Esophagus muscularis mucosa (tissue), 4 donors: ENCODE measurements around the gene LIMCH1. TPM values are rescaled to one million over a fixed set of nuclear protein-coding genes. Genes with fewer than 3 reads are reported as not detected.

Experiments used
- DNase-seq: peaks from one replicate; pipeline ENCODE4 v3.0.0-alpha.2; 2017; ENCODE audit errors: extremely low spot score
- H3K27ac ChIP-seq, 4 donors: fragments of 200-600 bp; sonication (generic); replicated peaks in 1 of 4; 1 replicate in 3 of 4; 2 replicates in 1 of 4; pipeline ENCODE4 v1.5.1; 2016 to 2019; ENCODE audit warnings: mild to moderate bottlenecking in 1 of 4
- H3K27me3 ChIP-seq, 4 donors: fragments of 200-600 bp; sonication (generic); one replicate each; pipeline versions ENCODE4 v1.5.1 to v1.6.0; 2016 to 2019
- H3K36me3 ChIP-seq, 4 donors: fragments of 200-600 bp; sonication (generic); one replicate each; pipeline ENCODE4 v1.5.1; 2016 to 2019
- H3K4me1 ChIP-seq, 4 donors: fragments of 200-600 bp; sonication (generic); one replicate each; pipeline ENCODE4 v1.5.1; 2016 to 2019
- H3K4me3 ChIP-seq, 4 donors: fragments of 200-600 bp; sonication (generic); 1 replicate in 2 of 4; 2 replicates in 2 of 4; pipeline ENCODE4 v1.5.1; 2016 to 2019; ENCODE audit warnings: mild to moderate bottlenecking in 4 of 4, moderate library complexity in 1 of 4
- H3K9me3 ChIP-seq, 4 donors: fragments of 200-600 bp; sonication (generic); 1 replicate in 3 of 4; 2 replicates in 1 of 4; pipeline ENCODE4 v1.5.1; 2016 to 2019
- EP300 ChIP-seq: sonication (generic); formaldehyde crosslinking; IDR thresholded peaks from one replicate; pipeline ENCODE4 v1.6.1; 2017; ENCODE audit warnings: antibody characterized with exemption
- POLR2A ChIP-seq: fragments of 450-650 bp; IDR thresholded peaks from one replicate; pipeline ENCODE4 v1.6.1; 2017; ENCODE audit warnings: antibody characterized with exemption, moderate library complexity, mild to moderate bottlenecking, low read depth
- POLR2AphosphoS5 ChIP-seq, 2 donors: sonication (generic); formaldehyde crosslinking; IDR thresholded peaks; one replicate each; pipeline ENCODE4 v1.6.1; 2017; ENCODE audit warnings: antibody characterized with exemption in 2 of 2
- WGBS: methylation state at CpG from one replicate; pipeline ENCODE4 v1.1.5; 2018; 5-methylcytosine and 5-hydroxymethylcytosine counted together
- intact Hi-C: fragments of 100-400 bp; cut with DNase I; formaldehyde crosslinking; loops from one replicate; pipeline ENCODE4 v1.15.1; 2023
- total RNA-seq, 4 donors: library from RNA; depleted of rRNA; stranded (reverse); fragments of >200 nt; gene quantifications; one replicate each; pipeline versions ENCODE4 v1.1.0 to v1.2.1, GENCODE V29; 2016
- TF ChIP-seq, protein P1 (sequence below), 3 experiments: fragments of 200-600 bp in 2 of 3; fragments of 450-650 bp in 1 of 3; sonication (generic) in 2 of 3; IDR thresholded peaks; one replicate each; pipeline ENCODE4 v1.5.1; 2017 to 2019; ENCODE audit warnings: antibody characterized with exemption in 3 of 3, mild to moderate bottlenecking in 2 of 3, moderate library complexity in 1 of 3

The LIMCH1 gene
- total RNA-seq, 4 donors from 2014 or later = 49.0 to 101 (median 72.1) TPM

- H3K9me3 ChIP-seq = no peaks in the 10 kb centered on the region
- H3K4me1 ChIP-seq = peaks cover 39 to 48% (median 42%) of the 10 kb centered on the region in 4 donors
- H3K4me3 ChIP-seq = no peak overlapping the region
- no peak for TF ChIP-seq POLR2AphosphoS5 (IDR thresholded peaks at IDR 0.05)
- no peaks in the 10 kb centered on the region for H3K27me3 ChIP-seq
- H3K27ac ChIP-seq = peak overlapping the region in 3 of 4 donors; percentile 13 to 54 (median 22)
- no peak for DNase-seq
- H3K36me3 ChIP-seq = no peaks in the 10 kb centered on the region
- intact Hi-C loops = loop anchor here (5.0 kb wide), 1 partner anchor 174 kb away; no protein-coding TSS in a partner anchor
- WGBS = 40% methylated on average over 6 of the region's 6 CpGs
Observed at GRCh38 chr4:41535911-41536371, 2.0 kb upstream of the LIMCH1 start.

GRCh38 chr4:41537292-41537890 lies 566 bp upstream of the LIMCH1 start:
- Histone ChIP-seq H3K4me1 (peaks cover 53 to 63% (median 56%) of the 10 kb centered on the region in 4 donors), H3K27me3 (no peaks in the 10 kb centered on the region), H3K36me3 (no peaks in the 10 kb centered on the region), H3K4me3 (no peak overlapping the region), H3K9me3 (no peaks in the 10 kb centered on the region), H3K27ac (peak overlapping the region; percentile 69 to 78 (median 74))
- WGBS = 96% methylated on average over 1 of the region's 1 CpG
- TF ChIP-seq, protein P1, sequence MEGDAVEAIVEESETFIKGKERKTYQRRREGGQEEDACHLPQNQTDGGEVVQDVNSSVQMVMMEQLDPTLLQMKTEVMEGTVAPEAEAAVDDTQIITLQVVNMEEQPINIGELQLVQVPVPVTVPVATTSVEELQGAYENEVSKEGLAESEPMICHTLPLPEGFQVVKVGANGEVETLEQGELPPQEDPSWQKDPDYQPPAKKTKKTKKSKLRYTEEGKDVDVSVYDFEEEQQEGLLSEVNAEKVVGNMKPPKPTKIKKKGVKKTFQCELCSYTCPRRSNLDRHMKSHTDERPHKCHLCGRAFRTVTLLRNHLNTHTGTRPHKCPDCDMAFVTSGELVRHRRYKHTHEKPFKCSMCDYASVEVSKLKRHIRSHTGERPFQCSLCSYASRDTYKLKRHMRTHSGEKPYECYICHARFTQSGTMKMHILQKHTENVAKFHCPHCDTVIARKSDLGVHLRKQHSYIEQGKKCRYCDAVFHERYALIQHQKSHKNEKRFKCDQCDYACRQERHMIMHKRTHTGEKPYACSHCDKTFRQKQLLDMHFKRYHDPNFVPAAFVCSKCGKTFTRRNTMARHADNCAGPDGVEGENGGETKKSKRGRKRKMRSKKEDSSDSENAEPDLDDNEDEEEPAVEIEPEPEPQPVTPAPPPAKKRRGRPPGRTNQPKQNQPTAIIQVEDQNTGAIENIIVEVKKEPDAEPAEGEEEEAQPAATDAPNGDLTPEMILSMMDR (IDR thresholded peaks at IDR 0.05) = no peak
- TF ChIP-seq POLR2AphosphoS5 (IDR thresholded peaks at IDR 0.05) (no peak), EP300 (no peak), POLR2A (no peak)
- intact Hi-C loops = loop anchor here (5.0 kb wide), 1 partner anchor 175 kb away; no protein-coding TSS in a partner anchor
- no peak for DNase-seq

- Histone ChIP-seq H3K27me3 (no peaks in the 10 kb centered on the region), H3K27ac (peak overlapping the region; percentile 69 to 78 (median 74)), H3K4me3 (peak overlapping the region; percentile 10 to 35 (median 28)), H3K9me3 (no peaks in the 10 kb centered on the region), H3K36me3 (no peaks in the 10 kb centered on the region), H3K4me1 (peaks cover 53 to 67% (median 60%) of the 10 kb centered on the region in 4 donors)
- no peak for DNase-seq
- TF ChIP-seq EP300 (no peak), POLR2A (no peak), POLR2AphosphoS5 (IDR thresholded peaks at IDR 0.05) (peak in 1 of 2 donors; percentile 45)
- 27% methylated on average over 11 of the region's 12 CpGs for WGBS
- intact Hi-C loops = loop anchor here (5.0 kb wide), 1 partner anchor 177 kb away; no protein-coding TSS in a partner anchor
Observed at GRCh38 chr4:41538887-41539498, 1.0 kb downstream of the LIMCH1 start.

DNA sequence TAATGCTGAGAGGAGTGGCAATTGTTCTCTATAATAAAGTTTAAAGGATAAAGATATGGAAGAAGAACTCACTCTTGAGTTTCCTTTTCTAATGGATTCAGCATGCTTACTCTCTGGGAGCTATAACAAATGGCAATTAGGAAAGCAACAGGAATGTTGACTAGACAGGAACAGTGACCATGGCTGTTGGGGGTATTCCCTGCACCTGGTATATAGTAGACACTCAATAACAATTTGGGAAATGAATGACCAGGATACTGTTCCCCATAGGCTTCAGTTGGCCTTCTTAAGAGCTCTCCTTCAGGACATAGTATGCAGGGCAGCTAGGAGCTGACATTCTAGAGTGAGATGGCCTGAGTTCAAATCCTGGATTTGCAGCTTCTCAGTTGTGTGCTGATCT lies 1.8 kb downstream of the LIMCH1 start:
- H3K36me3 ChIP-seq = no peaks in the 10 kb centered on the region
- H3K4me1 ChIP-seq = peaks cover 53 to 68% (median 67%) of the 10 kb centered on the region in 4 donors
- no peak for DNase-seq
- H3K9me3 ChIP-seq = no peaks in the 10 kb centered on the region
- intact Hi-C loops = loop anchor here (5.0 kb wide), 1 partner anchor 177 kb away; no protein-coding TSS in a partner anchor
- TF ChIP-seq POLR2A (no peak), EP300 (no peak), POLR2AphosphoS5 (IDR thresholded peaks at IDR 0.05) (no peak)
- TF ChIP-seq, protein P1 (IDR thresholded peaks at IDR 0.05) = no peak
- peak overlapping the region; percentile 69 to 78 (median 74) for H3K27ac ChIP-seq
- no peaks in the 10 kb centered on the region for H3K27me3 ChIP-seq
- peak overlapping the region in 1 of 4 donors; percentile 10 for H3K4me3 ChIP-seq

- intact Hi-C loops = no loop called here
- Histone ChIP-seq H3K9me3 (no peaks in the 10 kb centered on the region), H3K27me3 (no peaks in the 10 kb centered on the region), H3K27ac (no peak overlapping the region), H3K36me3 (no peaks in the 10 kb centered on the region), H3K4me3 (no peak overlapping the region), H3K4me1 (peaks cover 51 to 68% (median 63%) of the 10 kb centered on the region in 4 donors)
- TF ChIP-seq EP300 (no peak), POLR2A (no peak), POLR2AphosphoS5 (IDR thresholded peaks at IDR 0.05) (no peak)
- TF ChIP-seq, protein P1 (IDR thresholded peaks at IDR 0.05) = no peak
- WGBS = 79% methylated on average over 5 of the region's 5 CpGs
- DNase-seq = no peak
Observed at GRCh38 chr4:41540687-41541086, 2.7 kb downstream of the LIMCH1 start.
